GM12878 (cell line): ENCODE data around the gene RIT2. TPM values are rescaled to one million over a fixed set of nuclear protein-coding genes. Genes with fewer than 3 reads are reported as not detected.

Experiments used
- ATAC-seq: fragments of 200-7000 bp; cut with Tn5 transposase; 3 replicates; pipeline ENCODE4 v1.9.1; 2020; ENCODE audit warnings: mild to moderate bottlenecking, moderate library complexity
- BruUV-seq: library from RNA; stranded (reverse); fragments of 400-500 nt; replicated peaks from 2 replicates; lab custom pipeline; 2021; lab: Mats Ljungman, UMichigan
- CTCF ChIA-PET: fragments of 300-600 bp; sonication (Branson Sonifier 250); formaldehyde crosslinking; extraction: SDS; loops from one replicate; lab custom pipeline; 2021; ENCODE audit warnings: inconsistent platforms; lab: Yijun Ruan, JAX
- POLR2A ChIA-PET: fragments of 350-600 bp; formaldehyde crosslinking; extraction: SDS; loops from one replicate; lab custom pipeline; 2021; ENCODE audit warnings: inconsistent platforms; lab: Charles Lee
- RAD21 ChIA-PET: fragments of 300-600 bp; sonication (Branson Sonifier 250); formaldehyde crosslinking; loops from one replicate; lab custom pipeline; 2023; ENCODE audit warnings: antibody characterized with exemption; ENCODE audit not compliant: unreplicated experiment; lab: Charles Lee
- SMC1A ChIA-PET: fragments of 300-600 bp; sonication (Branson Sonifier 250); formaldehyde crosslinking; loops from one replicate; lab custom pipeline; 2023; ENCODE audit not compliant: unreplicated experiment, uncharacterized antibody; lab: Charles Lee
- DNase-seq: peaks from one replicate; pipeline ENCODE4 v3.0.0-alpha.2; 2011; ENCODE audit warnings: low read depth, low spot score
- FAIRE-seq: peaks from 3 replicates; lab custom pipeline; 2011; peaks lifted over from hg19 to GRCh38; lab: Jason Lieb, UNC
- H2AFZ ChIP-seq: 2 replicates; pipeline ENCODE4 v1.6.0; 2011; ENCODE audit warnings: low read depth, low read length, control low read depth; ENCODE audit not compliant: control insufficient read depth
- H3K27ac ChIP-seq: 2 replicates; pipeline ENCODE4 v1.5.1; 2011; ENCODE audit warnings: control low read depth; ENCODE audit not compliant: control insufficient read depth, insufficient read depth
- H3K27me3 ChIP-seq, 2 experiments: replicated peaks in 1 of 2; 2 replicates each; pipeline versions ENCODE4 v1.6.0 to v1.6.1; 2011; ENCODE audit warnings: low read length in 1 of 2; ENCODE audit not compliant: control insufficient read depth in 2 of 2, insufficient read depth in 2 of 2
- H3K36me3 ChIP-seq, 2 experiments: 2 replicates each; pipeline ENCODE4 v1.5.1; 2011; ENCODE audit warnings: low read length in 1 of 2; ENCODE audit not compliant: control insufficient read depth in 2 of 2, insufficient read depth in 2 of 2
- H3K4me1 ChIP-seq: 2 replicates; pipeline ENCODE4 v1.6.1; 2011; ENCODE audit warnings: mild to moderate bottlenecking, low read length, moderate library complexity, mixed read lengths; ENCODE audit not compliant: control insufficient read depth, insufficient read depth
- H3K4me2 ChIP-seq: 2 replicates; pipeline ENCODE4 v1.6.0; 2011; ENCODE audit warnings: control low read depth; ENCODE audit not compliant: control insufficient read depth, insufficient read depth
- H3K4me3 ChIP-seq: fragments of 200-600 bp; sonication (generic); 2 replicates; pipeline ENCODE4 v1.5.1; 2016
- H3K79me2 ChIP-seq: 2 replicates; pipeline ENCODE4 v1.6.0; 2011; ENCODE audit warnings: low read length; ENCODE audit not compliant: control insufficient read depth, insufficient read depth
- H3K9ac ChIP-seq: 2 replicates; pipeline ENCODE4 v1.8.0; 2011; ENCODE audit warnings: low read length, control low read depth, mixed read lengths; ENCODE audit not compliant: control insufficient read depth, insufficient read depth
- H3K9me3 ChIP-seq: replicated peaks from 3 replicates; pipeline ENCODE4 v1.5.1; 2011; ENCODE audit warnings: mild to moderate bottlenecking, low read length; ENCODE audit not compliant: control insufficient read depth, insufficient read depth
- H4K20me1 ChIP-seq: 2 replicates; pipeline ENCODE4 v1.6.0; 2011; ENCODE audit not compliant: control insufficient read depth, insufficient read depth
- ASH2L ChIP-seq: fragments of 300-600, 200-600 bp; sonication (generic); IDR thresholded peaks from 2 replicates; pipeline ENCODE4 v1.6.1; 2017; ENCODE audit warnings: low read depth, mild to moderate bottlenecking, borderline replicate concordance
- BACH1 ChIP-seq: fragments of 450-650 bp; IDR thresholded peaks from 2 replicates; pipeline ENCODE4 v1.6.1; 2017; ENCODE audit warnings: mild to moderate bottlenecking, borderline replicate concordance
- CEBPB ChIP-seq, 2 experiments: fragments of 150-350 bp in 1 of 2; IDR thresholded peaks; 2 replicates each; pipeline ENCODE4 v1.6.1; 2012 to 2014; ENCODE audit warnings: low read depth in 2 of 2, low read length in 2 of 2, borderline replicate concordance in 1 of 2, inconsistent platforms in 1 of 2
- ETV6 ChIP-seq, 2 experiments: fragments of 450-650 bp in 1 of 2; IDR thresholded peaks in 1 of 2; conservative IDR thresholded peaks in 1 of 2; 2 replicates each; pipeline ENCODE4 v1.6.1; 2014; ENCODE audit warnings: antibody characterized with exemption in 1 of 2, borderline replicate concordance in 1 of 2, low read depth in 1 of 2, mild to moderate bottlenecking in 1 of 2, moderate library complexity in 1 of 2
- GABPA ChIP-seq: IDR thresholded peaks from 2 replicates; pipeline ENCODE4 v1.6.1; 2014; ENCODE audit warnings: antibody characterized with exemption, low read depth, mild to moderate bottlenecking, inconsistent platforms
- NFYA ChIP-seq: IDR thresholded peaks from 2 replicates; pipeline ENCODE4 v1.6.1; 2011; ENCODE audit warnings: low read depth, mild to moderate bottlenecking, low read length, improper control_type of control experiment, borderline replicate concordance
- TAF1 ChIP-seq: IDR thresholded peaks from 2 replicates; pipeline ENCODE4 v1.6.1; 2011; ENCODE audit warnings: mild to moderate bottlenecking, low read depth, low read length, borderline replicate concordance
- WRNIP1 ChIP-seq: IDR thresholded peaks from 2 replicates; pipeline ENCODE4 v1.6.1; 2011; ENCODE audit warnings: low read depth, low read length, improper control_type of control experiment, borderline replicate concordance
- WGBS: methylation state at CpG from one replicate; pipeline ENCODE4 v1.1.6; 2016; ENCODE audit warnings: low lambda C conversion rate; ENCODE audit not compliant: insufficient replicate concordance, insufficient coverage; ENCODE audit errors: missing lambda C conversion rate; 5-methylcytosine and 5-hydroxymethylcytosine counted together
- in situ Hi-C: fragments of 300-500 bp; cut with MboI; formaldehyde crosslinking; loops from 9 replicates; pipeline ENCODE4 v1.14.3; 2018; ENCODE audit warnings: mixed read lengths
- intact Hi-C: fragments of 100-400 bp; cut with micrococcal nuclease; formaldehyde crosslinking; loops from one replicate; pipeline ENCODE4 v1.14.2; 2022; ENCODE audit not compliant: unreplicated experiment
- polyA plus RNA-seq, 11 experiments: library from polyadenylated mRNA; depleted of rRNA in 4 of 11; unstranded in 6 of 11; stranded (reverse) in 5 of 11; fragments of >200 nt; fragmentation: Nextera tagmentation in 4 of 11; fragmentation: Illumina TruSeq in 1 of 11; extraction: Ambion mirVana in 4 of 11; extraction: Trizol in 1 of 11; gene quantifications; 1 replicate in 1 of 11; 2 replicates in 10 of 11; pipeline versions ENCODE4 v1.2.1 to v1.2.3, GENCODE V29; 2011 to 2016; ENCODE audit warnings: inconsistent platforms in 2 of 11, missing spikeins in 2 of 11, low read depth in 1 of 11
- total RNA-seq, 4 experiments: library from RNA; depleted of rRNA in 3 of 4; stranded (reverse); fragments of >200 nt in 3 of 4; fragmentation: Illumina TruSeq in 1 of 4; extraction: Trizol in 1 of 4; gene quantifications; 2 replicates each; pipeline versions ENCODE4 v1.2.1 to v1.2.3, GENCODE V29; 2013 to 2021
- TF ChIP-seq, protein P1 (sequence below): IDR thresholded peaks from 2 replicates; pipeline ENCODE4 v1.6.1; 2012; ENCODE audit warnings: low read depth, low read length, improper control_type of control experiment
- TF ChIP-seq, protein P2 (sequence below): fragments of 450-650 bp; IDR thresholded peaks from 2 replicates; pipeline ENCODE4 v1.6.1; 2017; ENCODE audit warnings: mild to moderate bottlenecking, moderate library complexity
- TF ChIP-seq, protein P3 (sequence below): fragments of 150-350 bp; IDR thresholded peaks from 2 replicates; pipeline ENCODE4 v1.6.1; 2016; ENCODE audit warnings: low read depth, low read length
- TF ChIP-seq, protein P4 (sequence below): fragments of 450-650 bp; IDR thresholded peaks from 2 replicates; pipeline ENCODE4 v1.6.1; 2017; ENCODE audit warnings: antibody characterized with exemption, mild to moderate bottlenecking, moderate library complexity

The RIT2 gene
- total and polyA plus RNA-seq, 10 of the 15 experiments (the other 5 are each of a cell fraction or from before 2014, with no cell fraction given), result not detected

DNA sequence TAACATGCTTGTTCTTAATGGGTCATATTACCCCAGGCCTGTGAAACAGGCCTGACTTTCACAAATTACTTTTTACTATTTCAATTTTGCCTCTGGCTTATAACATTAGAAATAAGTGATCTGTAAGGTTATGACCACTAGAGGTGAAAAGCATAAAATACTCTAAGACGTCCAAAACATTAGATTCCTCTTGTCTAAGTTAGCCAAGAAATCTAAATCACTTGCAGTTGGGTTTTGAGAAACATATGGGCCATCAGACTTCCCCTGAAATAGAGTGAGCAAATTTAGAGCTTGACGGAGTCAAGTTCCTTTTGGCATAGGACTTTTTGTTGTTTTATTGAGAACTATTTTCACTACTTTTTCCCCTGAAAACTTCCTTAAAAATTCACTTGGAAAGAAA lies 32.7 kb upstream of the RIT2 start:
- RAD21 ChIA-PET, result no interaction called here
- no TSS peak for BruUV-seq
- CTCF ChIA-PET, result interaction anchor here (0.9 to 1.4 kb wide), 2 partner anchors 30 to 123 kb away, joined by 3 read pairs; no protein-coding TSS in a partner anchor
- H2AFZ ChIP-seq, result no peak overlapping the region
- H3K9ac ChIP-seq, result no peak overlapping the region
- no peak overlapping the region for H3K4me2 ChIP-seq
- FAIRE-seq (no peak), DNase-seq (no peak), ATAC-seq (no peak)
- 4% methylated on average over 2 of the region's 2 CpGs for WGBS
- POLR2A ChIA-PET, result no interaction called here
- in situ Hi-C loops, result no loop called here
- no peaks in the 10 kb centered on the region for H4K20me1 ChIP-seq
- intact Hi-C loops, result no loop called here
- no peaks in the 10 kb centered on the region for H3K4me1 ChIP-seq
- no peak overlapping the region for H3K27ac ChIP-seq
- no peaks in the 10 kb centered on the region for H3K9me3 ChIP-seq
- no peaks in the 10 kb centered on the region for H3K27me3 ChIP-seq
- H3K4me3 ChIP-seq, result no peak overlapping the region
- H3K36me3 ChIP-seq, result no peaks in the 10 kb centered on the region
- SMC1A ChIA-PET, result no interaction called here
- H3K79me2 ChIP-seq, result no peaks in the 10 kb centered on the region
- no peak for TF ChIP-seq TAF1
- no peak for TF ChIP-seq WRNIP1
- TF ChIP-seq, protein P1, sequence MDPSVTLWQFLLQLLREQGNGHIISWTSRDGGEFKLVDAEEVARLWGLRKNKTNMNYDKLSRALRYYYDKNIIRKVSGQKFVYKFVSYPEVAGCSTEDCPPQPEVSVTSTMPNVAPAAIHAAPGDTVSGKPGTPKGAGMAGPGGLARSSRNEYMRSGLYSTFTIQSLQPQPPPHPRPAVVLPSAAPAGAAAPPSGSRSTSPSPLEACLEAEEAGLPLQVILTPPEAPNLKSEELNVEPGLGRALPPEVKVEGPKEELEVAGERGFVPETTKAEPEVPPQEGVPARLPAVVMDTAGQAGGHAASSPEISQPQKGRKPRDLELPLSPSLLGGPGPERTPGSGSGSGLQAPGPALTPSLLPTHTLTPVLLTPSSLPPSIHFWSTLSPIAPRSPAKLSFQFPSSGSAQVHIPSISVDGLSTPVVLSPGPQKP, result no peak
- TF ChIP-seq NFYA, result no peak
- no peak for TF ChIP-seq BACH1
- TF ChIP-seq ETV6 (conservative IDR thresholded peaks at IDR 0.05 in 1 of 2, IDR thresholded peaks at IDR 0.05 in 1 of 2; ENCODE audit: borderline replicate concordance in 1 of 2, low read depth in 1 of 2), result no peak
- TF ChIP-seq ASH2L, result no peak
- TF ChIP-seq GABPA, result no peak
- TF ChIP-seq, protein P2, sequence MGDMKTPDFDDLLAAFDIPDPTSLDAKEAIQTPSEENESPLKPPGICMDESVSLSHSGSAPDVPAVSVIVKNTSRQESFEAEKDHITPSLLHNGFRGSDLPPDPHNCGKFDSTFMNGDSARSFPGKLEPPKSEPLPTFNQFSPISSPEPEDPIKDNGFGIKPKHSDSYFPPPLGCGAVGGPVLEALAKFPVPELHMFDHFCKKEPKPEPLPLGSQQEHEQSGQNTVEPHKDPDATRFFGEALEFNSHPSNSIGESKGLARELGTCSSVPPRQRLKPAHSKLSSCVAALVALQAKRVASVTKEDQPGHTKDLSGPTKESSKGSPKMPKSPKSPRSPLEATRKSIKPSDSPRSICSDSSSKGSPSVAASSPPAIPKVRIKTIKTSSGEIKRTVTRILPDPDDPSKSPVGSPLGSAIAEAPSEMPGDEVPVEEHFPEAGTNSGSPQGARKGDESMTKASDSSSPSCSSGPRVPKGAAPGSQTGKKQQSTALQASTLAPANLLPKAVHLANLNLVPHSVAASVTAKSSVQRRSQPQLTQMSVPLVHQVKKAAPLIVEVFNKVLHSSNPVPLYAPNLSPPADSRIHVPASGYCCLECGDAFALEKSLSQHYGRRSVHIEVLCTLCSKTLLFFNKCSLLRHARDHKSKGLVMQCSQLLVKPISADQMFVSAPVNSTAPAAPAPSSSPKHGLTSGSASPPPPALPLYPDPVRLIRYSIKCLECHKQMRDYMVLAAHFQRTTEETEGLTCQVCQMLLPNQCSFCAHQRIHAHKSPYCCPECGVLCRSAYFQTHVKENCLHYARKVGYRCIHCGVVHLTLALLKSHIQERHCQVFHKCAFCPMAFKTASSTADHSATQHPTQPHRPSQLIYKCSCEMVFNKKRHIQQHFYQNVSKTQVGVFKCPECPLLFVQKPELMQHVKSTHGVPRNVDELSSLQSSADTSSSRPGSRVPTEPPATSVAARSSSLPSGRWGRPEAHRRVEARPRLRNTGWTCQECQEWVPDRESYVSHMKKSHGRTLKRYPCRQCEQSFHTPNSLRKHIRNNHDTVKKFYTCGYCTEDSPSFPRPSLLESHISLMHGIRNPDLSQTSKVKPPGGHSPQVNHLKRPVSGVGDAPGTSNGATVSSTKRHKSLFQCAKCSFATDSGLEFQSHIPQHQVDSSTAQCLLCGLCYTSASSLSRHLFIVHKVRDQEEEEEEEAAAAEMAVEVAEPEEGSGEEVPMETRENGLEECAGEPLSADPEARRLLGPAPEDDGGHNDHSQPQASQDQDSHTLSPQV, result no peak
- TF ChIP-seq, protein P3, sequence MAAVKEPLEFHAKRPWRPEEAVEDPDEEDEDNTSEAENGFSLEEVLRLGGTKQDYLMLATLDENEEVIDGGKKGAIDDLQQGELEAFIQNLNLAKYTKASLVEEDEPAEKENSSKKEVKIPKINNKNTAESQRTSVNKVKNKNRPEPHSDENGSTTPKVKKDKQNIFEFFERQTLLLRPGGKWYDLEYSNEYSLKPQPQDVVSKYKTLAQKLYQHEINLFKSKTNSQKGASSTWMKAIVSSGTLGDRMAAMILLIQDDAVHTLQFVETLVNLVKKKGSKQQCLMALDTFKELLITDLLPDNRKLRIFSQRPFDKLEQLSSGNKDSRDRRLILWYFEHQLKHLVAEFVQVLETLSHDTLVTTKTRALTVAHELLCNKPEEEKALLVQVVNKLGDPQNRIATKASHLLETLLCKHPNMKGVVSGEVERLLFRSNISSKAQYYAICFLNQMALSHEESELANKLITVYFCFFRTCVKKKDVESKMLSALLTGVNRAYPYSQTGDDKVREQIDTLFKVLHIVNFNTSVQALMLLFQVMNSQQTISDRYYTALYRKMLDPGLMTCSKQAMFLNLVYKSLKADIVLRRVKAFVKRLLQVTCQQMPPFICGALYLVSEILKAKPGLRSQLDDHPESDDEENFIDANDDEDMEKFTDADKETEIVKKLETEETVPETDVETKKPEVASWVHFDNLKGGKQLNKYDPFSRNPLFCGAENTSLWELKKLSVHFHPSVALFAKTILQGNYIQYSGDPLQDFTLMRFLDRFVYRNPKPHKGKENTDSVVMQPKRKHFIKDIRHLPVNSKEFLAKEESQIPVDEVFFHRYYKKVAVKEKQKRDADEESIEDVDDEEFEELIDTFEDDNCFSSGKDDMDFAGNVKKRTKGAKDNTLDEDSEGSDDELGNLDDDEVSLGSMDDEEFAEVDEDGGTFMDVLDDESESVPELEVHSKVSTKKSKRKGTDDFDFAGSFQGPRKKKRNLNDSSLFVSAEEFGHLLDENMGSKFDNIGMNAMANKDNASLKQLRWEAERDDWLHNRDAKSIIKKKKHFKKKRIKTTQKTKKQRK, result no peak
- TF ChIP-seq CEBPB (IDR thresholded peaks at IDR 0.05; ENCODE audit: borderline replicate concordance in 1 of 2, low read depth in 2 of 2, low read length in 2 of 2), result no peak
- TF ChIP-seq, protein P4, sequence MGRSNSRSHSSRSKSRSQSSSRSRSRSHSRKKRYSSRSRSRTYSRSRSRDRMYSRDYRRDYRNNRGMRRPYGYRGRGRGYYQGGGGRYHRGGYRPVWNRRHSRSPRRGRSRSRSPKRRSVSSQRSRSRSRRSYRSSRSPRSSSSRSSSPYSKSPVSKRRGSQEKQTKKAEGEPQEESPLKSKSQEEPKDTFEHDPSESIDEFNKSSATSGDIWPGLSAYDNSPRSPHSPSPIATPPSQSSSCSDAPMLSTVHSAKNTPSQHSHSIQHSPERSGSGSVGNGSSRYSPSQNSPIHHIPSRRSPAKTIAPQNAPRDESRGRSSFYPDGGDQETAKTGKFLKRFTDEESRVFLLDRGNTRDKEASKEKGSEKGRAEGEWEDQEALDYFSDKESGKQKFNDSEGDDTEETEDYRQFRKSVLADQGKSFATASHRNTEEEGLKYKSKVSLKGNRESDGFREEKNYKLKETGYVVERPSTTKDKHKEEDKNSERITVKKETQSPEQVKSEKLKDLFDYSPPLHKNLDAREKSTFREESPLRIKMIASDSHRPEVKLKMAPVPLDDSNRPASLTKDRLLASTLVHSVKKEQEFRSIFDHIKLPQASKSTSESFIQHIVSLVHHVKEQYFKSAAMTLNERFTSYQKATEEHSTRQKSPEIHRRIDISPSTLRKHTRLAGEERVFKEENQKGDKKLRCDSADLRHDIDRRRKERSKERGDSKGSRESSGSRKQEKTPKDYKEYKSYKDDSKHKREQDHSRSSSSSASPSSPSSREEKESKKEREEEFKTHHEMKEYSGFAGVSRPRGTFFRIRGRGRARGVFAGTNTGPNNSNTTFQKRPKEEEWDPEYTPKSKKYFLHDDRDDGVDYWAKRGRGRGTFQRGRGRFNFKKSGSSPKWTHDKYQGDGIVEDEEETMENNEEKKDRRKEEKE, result no peak
